Measurements from ENCODE around the gene ABR. TPM values are rescaled to one million over a fixed set of nuclear protein-coding genes. Genes with fewer than 3 reads are reported as not detected.

ABR gene
- total and polyA plus RNA-seq, 9 donors: 25.0 to 94.6 (median 60.2) TPM

GRCh38 chr17:1159431-1160180, 20.2 kb downstream of the ABR start:
- H3K27ac ChIP-seq: no peak overlapping the region
- 88 to 89% (median 88%) methylated on average over 28 of the region's 28 CpGs for WGBS, 3 donors
- intact Hi-C loops (cut with DNase I): no loop called here
- no peaks in the 10 kb centered on the region for H3K36me3 ChIP-seq
- TF ChIP-seq, protein P1, sequence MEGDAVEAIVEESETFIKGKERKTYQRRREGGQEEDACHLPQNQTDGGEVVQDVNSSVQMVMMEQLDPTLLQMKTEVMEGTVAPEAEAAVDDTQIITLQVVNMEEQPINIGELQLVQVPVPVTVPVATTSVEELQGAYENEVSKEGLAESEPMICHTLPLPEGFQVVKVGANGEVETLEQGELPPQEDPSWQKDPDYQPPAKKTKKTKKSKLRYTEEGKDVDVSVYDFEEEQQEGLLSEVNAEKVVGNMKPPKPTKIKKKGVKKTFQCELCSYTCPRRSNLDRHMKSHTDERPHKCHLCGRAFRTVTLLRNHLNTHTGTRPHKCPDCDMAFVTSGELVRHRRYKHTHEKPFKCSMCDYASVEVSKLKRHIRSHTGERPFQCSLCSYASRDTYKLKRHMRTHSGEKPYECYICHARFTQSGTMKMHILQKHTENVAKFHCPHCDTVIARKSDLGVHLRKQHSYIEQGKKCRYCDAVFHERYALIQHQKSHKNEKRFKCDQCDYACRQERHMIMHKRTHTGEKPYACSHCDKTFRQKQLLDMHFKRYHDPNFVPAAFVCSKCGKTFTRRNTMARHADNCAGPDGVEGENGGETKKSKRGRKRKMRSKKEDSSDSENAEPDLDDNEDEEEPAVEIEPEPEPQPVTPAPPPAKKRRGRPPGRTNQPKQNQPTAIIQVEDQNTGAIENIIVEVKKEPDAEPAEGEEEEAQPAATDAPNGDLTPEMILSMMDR (IDR thresholded peaks at IDR 0.05): no peak
- TF ChIP-seq POLR2A (IDR thresholded peaks at IDR 0.05): no peak
- no peak for TF ChIP-seq EP300 (IDR thresholded peaks at IDR 0.05)
- no peak for DNase-seq
- no peak overlapping the region for H3K4me3 ChIP-seq
- no peaks in the 10 kb centered on the region for H3K4me1 ChIP-seq (ENCODE audit: insufficient read depth)
- H3K27me3 ChIP-seq: no peaks in the 10 kb centered on the region
- no peaks in the 10 kb centered on the region for H3K9me3 ChIP-seq

DNA sequence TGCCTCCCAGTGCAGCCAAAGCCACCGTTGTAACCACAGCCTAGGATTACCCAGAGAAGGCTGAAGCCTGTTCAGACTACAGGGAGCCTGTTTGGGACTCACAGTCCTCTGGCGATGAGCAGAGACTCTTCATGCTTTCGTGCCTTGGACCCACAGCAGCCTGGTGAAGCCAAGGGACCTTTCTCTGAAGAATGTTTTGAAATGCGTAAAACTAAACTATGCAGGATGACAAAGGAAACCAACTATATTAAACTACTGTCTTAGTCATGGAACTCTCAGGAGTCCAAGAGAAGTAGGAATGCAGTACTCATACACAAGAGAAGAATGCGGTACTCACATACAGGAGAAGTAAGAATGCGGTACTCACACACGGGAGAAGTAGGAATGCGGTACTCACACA, 20.9 kb downstream of the ABR start:
- no peaks in the 10 kb centered on the region for H3K9me3 ChIP-seq
- WGBS, 3 donors: 87 to 91% (median 87%) methylated on average over 8 of the region's 8 CpGs
- no peak for DNase-seq
- H3K4me1 ChIP-seq (ENCODE audit: insufficient read depth): no peaks in the 10 kb centered on the region
- TF ChIP-seq EP300 (IDR thresholded peaks at IDR 0.05): no peak
- TF ChIP-seq, protein P1 (IDR thresholded peaks at IDR 0.05): no peak
- no peak for TF ChIP-seq POLR2A (IDR thresholded peaks at IDR 0.05)
- no peaks in the 10 kb centered on the region for H3K36me3 ChIP-seq
- H3K27ac ChIP-seq: no peak overlapping the region
- intact Hi-C loops (cut with DNase I): no loop called here
- H3K27me3 ChIP-seq: no peaks in the 10 kb centered on the region
- H3K4me3 ChIP-seq: no peak overlapping the region

GRCh38 chr17:1156864-1157263, 22.9 kb downstream of the ABR start:
- DNase-seq: no peak
- no peak overlapping the region for H3K27ac ChIP-seq
- no peaks in the 10 kb centered on the region for H3K9me3 ChIP-seq
- no peaks in the 10 kb centered on the region for H3K4me1 ChIP-seq (ENCODE audit: insufficient read depth)
- no peak overlapping the region for H3K4me3 ChIP-seq
- H3K27me3 ChIP-seq: no peaks in the 10 kb centered on the region
- TF ChIP-seq EP300 (IDR thresholded peaks at IDR 0.05) (no peak), POLR2A (IDR thresholded peaks at IDR 0.05) (no peak)
- TF ChIP-seq, protein P1 (IDR thresholded peaks at IDR 0.05): no peak
- H3K36me3 ChIP-seq: no peaks in the 10 kb centered on the region
- intact Hi-C loops (cut with DNase I): no loop called here
- WGBS, 3 donors: 91 to 93% (median 93%) methylated on average over 12 of the region's 12 CpGs

DNA sequence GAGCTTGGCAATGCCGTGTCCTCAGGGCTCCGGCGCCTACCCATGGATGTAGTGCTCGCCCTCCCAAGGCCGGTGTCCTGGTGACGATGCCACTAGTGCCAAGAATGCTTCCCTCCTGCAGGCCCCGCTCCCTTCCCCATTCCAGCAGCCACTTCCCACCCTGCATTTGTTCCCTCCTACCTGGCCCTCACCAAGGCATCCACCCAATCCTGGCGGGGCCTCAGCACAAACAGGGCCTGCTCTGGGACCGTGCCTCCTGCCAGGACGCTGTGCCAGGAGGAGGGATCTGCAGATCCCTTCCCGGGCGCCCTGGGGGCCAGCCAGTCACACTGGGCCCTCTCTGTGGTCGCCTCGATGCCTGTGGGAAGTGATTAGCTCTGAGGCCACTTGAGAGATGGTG, 25.1 kb downstream of the ABR start:
- no peaks in the 10 kb centered on the region for H3K36me3 ChIP-seq
- no peaks in the 10 kb centered on the region for H3K27me3 ChIP-seq
- no peaks in the 10 kb centered on the region for H3K9me3 ChIP-seq
- 83 to 85% (median 85%) methylated on average over 14 of the region's 14 CpGs for WGBS, 3 donors
- TF ChIP-seq, protein P1 (IDR thresholded peaks at IDR 0.05): no peak
- H3K4me1 ChIP-seq (ENCODE audit: insufficient read depth): no peaks in the 10 kb centered on the region
- no peak for DNase-seq
- H3K27ac ChIP-seq: no peak overlapping the region
- no peak overlapping the region for H3K4me3 ChIP-seq
- intact Hi-C loops (cut with DNase I): no loop called here
